ENCODE results near the gene HEG1.

GRCh38 chr3:125002414-125003368, 53.1 kb downstream of the HEG1 start:
- TF ChIP-seq POLR2A (IDR thresholded peaks at IDR 0.05): no peak
- no peak for TF ChIP-seq CTCF (IDR thresholded peaks at IDR 0.05)

Measured in Peyer's patch (tissue), 4 donors.